Measurements from ENCODE around the gene ADGRD1.
"Not testable (repeated sequence)": the region's sequence is repeated elsewhere in the genome, so short reads cannot be mapped to it uniquely, and the experiment has no call there.

GRCh38 chr12:131070668-131071067, 117.0 kb downstream of the ADGRD1 start:
- not testable (repeated sequence) for TF ChIP-seq CTCF, POLR2AphosphoS5, POLR2A (IDR thresholded peaks at IDR 0.05)

Data from breast epithelium (tissue), 3 donors.